GM12878 (cell line): ENCODE measurements around the gene LPCAT4.

Experiments used
- SREBF1 ChIP-seq: IDR thresholded peaks from 2 replicates; pipeline ENCODE4 v1.6.1; 2012; ENCODE audit warnings: mild to moderate bottlenecking, low read length
- TF ChIP-seq, protein P1 (sequence below): IDR thresholded peaks from 2 replicates; pipeline ENCODE4 v1.6.1; 2012; ENCODE audit warnings: low read depth, low read length, improper control_type of control experiment
- TF ChIP-seq, protein P2 (sequence below), 3 experiments: IDR thresholded peaks in 2 of 3; conservative IDR thresholded peaks in 1 of 3; 2 replicates each; pipeline ENCODE4 v1.5.1; 2011; ENCODE audit warnings: low read depth in 3 of 3, low read length in 3 of 3, mild to moderate bottlenecking in 3 of 3, control low read depth in 2 of 3, moderate library complexity in 2 of 3, inconsistent platforms in 1 of 3, mixed read lengths in 1 of 3; ENCODE audit not compliant: control insufficient read depth in 2 of 3, insufficient read depth in 1 of 3; ENCODE audit errors: extremely low read depth in 1 of 3

DNA sequence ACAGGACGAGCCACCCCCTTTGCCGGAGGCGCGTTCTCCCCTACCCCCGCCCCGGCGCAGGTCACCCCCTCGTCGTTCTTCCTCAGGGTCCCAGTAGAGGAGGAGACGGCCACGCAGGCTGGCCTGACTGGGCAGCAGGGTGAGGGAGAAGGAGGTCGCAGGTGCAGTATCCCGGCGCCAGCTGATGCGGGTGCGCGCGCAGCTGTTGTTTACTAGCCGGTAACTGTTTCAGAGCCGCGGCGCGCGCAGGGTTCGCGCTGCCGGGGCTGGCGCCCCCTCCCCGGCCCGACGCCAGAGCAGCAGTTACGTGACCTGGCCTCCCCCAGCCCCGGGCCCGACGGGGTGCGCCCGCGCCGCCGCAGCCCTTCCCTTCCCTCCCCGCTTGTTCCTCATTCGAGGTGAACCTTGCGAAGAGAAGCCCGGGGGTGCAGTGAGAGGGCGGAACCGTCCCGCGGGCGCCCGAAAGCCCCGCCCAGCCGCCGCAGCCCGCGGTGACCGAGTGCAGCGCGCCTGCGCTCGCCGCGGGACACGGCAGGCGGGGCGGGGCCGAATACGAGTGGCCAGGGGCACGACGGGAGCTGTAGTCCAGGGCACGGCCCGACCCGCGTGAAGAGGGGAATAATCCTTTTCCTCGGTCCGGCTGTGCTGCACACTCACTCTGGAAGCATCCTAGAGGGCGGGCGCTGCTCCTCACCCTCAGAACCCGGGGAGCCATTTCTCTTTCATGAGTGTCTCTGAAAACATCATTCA, 29.3 kb downstream of the LPCAT4 start, which contains the start of gene SLC12A6:
- no peak for TF ChIP-seq SREBF1
- TF ChIP-seq, protein P1, sequence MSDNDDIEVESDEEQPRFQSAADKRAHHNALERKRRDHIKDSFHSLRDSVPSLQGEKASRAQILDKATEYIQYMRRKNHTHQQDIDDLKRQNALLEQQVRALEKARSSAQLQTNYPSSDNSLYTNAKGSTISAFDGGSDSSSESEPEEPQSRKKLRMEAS = no peak
- TF ChIP-seq, protein P2, sequence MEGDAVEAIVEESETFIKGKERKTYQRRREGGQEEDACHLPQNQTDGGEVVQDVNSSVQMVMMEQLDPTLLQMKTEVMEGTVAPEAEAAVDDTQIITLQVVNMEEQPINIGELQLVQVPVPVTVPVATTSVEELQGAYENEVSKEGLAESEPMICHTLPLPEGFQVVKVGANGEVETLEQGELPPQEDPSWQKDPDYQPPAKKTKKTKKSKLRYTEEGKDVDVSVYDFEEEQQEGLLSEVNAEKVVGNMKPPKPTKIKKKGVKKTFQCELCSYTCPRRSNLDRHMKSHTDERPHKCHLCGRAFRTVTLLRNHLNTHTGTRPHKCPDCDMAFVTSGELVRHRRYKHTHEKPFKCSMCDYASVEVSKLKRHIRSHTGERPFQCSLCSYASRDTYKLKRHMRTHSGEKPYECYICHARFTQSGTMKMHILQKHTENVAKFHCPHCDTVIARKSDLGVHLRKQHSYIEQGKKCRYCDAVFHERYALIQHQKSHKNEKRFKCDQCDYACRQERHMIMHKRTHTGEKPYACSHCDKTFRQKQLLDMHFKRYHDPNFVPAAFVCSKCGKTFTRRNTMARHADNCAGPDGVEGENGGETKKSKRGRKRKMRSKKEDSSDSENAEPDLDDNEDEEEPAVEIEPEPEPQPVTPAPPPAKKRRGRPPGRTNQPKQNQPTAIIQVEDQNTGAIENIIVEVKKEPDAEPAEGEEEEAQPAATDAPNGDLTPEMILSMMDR (IDR thresholded peaks at IDR 0.05 in 2 of 3, conservative IDR thresholded peaks at IDR 0.05 in 1 of 3; ENCODE audit: control insufficient read depth in 2 of 3, extremely low read depth in 1 of 3, insufficient read depth in 1 of 3, low read depth in 3 of 3, low read length in 3 of 3) = no peak
